ENCODE measurements around the gene FRMPD2. TPM values are rescaled to one million over a fixed set of nuclear protein-coding genes. Genes with fewer than 3 reads are reported as not detected.

The FRMPD2 gene
- total RNA-seq, 1 experiment from 2014 or later, result not detected

DNA sequence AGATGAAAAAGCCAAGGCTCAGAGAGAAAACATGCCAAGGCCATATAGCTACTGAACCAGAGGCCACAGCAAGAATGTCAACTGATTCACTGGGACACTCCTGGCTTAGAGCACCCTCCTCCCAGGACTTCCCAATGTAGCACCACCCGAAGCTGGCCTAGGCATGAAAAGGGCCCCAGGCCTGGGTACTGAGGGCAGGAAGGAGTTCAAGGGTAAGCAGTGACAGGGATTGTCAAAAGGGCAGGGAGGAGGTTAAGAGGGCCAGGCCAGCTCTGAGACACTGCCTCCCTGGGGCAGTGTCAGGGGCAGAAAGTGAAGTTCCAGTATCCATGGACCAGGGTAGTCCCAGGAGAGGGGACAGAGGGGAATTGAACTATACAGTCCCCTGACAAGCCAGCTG is 57.8 kb downstream of the FRMPD2 start:
- H3K36me3 ChIP-seq, result no peaks in the 10 kb centered on the region
- no peak for DNase-seq
- H3K4me1 ChIP-seq, result no peaks in the 10 kb centered on the region
- no peaks in the 10 kb centered on the region for H3K9me3 ChIP-seq (replicated peaks)
- no peaks in the 10 kb centered on the region for H3K27me3 ChIP-seq
- H3K4me3 ChIP-seq, result no peak overlapping the region
- no peak overlapping the region for H3K27ac ChIP-seq

DNA sequence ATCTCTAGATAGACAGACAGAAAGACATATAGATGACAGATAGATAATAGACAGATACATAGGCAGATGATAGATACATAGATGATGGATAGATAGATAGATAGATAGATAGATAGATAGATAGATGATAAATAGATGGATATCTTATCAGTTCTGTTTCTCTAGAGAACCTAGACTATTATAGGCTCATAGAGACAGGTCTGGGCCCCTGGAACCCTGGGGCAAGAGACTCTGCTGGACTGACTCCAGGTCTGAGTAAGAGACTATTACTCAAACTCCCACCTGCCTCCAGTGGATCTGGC is 58.3 kb downstream of the FRMPD2 start:
- Histone ChIP-seq H3K27me3 (no peaks in the 10 kb centered on the region), H3K4me3 (no peak overlapping the region), H3K9me3 (replicated peaks) (no peaks in the 10 kb centered on the region), H3K36me3 (no peaks in the 10 kb centered on the region), H3K27ac (no peak overlapping the region), H3K4me1 (no peaks in the 10 kb centered on the region)
- no peak for DNase-seq

DNA sequence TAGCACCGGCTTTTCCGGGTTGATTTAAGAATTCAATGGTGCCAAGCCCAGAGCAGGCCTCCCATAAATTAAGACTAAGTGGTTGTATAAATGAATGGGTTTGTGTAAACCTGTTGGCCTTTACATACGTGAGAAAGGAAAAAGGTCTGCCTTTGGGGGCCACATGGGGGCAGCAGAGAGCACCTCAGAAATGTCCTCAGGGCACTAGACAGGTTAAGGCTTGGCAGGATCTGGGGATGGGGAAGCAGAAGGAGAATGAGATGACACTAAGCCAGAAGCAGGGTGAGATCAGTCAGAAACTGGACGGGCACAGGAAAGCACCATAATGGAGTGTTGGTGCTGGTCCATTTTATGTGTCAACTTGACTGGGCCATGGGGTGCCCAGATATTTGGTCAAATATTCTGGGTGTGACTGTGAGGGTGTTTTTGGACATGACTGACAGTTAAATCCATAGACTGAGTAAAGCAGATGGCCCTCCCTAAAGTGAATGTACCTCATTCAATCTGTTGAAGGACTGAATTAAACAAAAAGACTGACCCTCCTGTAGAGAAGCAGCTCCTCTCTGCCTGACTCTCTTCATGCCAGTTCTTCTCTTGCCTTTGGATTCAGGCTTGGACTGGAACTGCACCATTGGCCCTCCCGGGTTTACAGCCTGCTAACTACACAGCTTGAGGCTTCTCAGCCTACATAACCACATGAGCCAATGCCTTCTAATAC is 58.9 kb downstream of the FRMPD2 start:
- no peaks in the 10 kb centered on the region for H3K36me3 ChIP-seq
- no peaks in the 10 kb centered on the region for H3K9me3 ChIP-seq (replicated peaks)
- no peaks in the 10 kb centered on the region for H3K4me1 ChIP-seq
- no peak overlapping the region for H3K4me3 ChIP-seq
- no peaks in the 10 kb centered on the region for H3K27me3 ChIP-seq
- no peak overlapping the region for H3K27ac ChIP-seq
- peak; percentile 32 to 69 for DNase-seq

DNA sequence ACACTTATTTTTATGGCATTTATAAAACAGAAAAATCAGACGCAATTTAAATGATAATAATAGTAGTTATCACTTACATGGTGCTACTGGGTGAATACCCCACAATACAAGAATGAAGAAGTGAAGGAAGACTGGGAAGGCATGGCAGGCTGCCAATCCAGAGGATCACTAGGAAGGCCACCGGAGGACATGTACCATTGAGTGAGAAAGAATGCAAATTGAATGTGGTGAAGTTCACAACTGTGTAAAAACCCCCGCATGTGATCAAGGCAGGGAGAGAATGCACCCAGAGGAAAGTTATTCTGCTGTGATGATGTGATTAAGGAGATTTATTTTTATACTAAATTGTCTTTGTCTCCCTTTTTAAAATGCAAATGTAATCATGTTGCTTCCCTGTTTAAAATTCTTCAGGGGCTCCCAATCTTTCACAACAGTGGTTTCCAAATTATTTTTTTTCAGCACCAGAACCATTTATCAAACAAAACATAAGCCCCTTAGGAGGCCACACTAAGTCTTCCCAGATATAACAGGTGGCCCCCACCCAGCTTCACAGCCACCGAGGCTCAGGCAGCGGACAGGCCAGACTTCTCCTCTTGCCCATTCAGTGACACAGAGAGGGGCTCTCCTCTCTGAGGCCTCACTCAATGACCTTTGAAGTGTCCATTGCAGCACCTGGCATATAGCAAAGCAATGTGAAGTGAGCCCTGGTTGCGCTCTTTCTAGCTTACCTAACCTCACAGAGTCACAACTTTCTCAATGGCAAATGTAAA is 59.6 kb downstream of the FRMPD2 start:
- H3K9me3 ChIP-seq (replicated peaks), result no peaks in the 10 kb centered on the region
- no peaks in the 10 kb centered on the region for H3K4me1 ChIP-seq
- no peak for DNase-seq
- no peak overlapping the region for H3K27ac ChIP-seq
- H3K4me3 ChIP-seq, result no peak overlapping the region
- no peaks in the 10 kb centered on the region for H3K36me3 ChIP-seq
- H3K27me3 ChIP-seq, result no peaks in the 10 kb centered on the region

DNA sequence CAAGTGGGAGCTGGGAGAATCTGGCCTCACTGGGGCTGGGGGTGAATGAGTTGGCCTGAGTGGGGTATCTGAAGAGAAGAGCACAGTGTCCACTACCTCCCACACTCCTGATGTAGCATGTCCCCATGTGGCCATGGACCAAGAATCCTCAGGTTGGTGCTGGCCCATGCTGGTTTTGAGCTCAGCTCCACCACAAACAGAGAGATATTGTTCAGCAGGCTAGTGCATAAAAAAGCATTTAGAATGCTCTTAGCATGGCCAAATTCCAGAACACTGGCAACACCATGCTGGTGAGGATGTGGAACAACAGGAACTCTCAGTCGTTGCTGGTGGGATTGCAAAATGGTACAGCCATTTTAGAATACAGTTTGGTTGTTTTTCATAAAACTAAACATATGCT is 61.4 kb downstream of the FRMPD2 start:
- Histone ChIP-seq H3K27me3 (no peaks in the 10 kb centered on the region), H3K36me3 (no peaks in the 10 kb centered on the region), H3K4me3 (no peak overlapping the region), H3K4me1 (no peaks in the 10 kb centered on the region), H3K27ac (no peak overlapping the region), H3K9me3 (replicated peaks) (no peaks in the 10 kb centered on the region)
- DNase-seq, result no peak

DNA sequence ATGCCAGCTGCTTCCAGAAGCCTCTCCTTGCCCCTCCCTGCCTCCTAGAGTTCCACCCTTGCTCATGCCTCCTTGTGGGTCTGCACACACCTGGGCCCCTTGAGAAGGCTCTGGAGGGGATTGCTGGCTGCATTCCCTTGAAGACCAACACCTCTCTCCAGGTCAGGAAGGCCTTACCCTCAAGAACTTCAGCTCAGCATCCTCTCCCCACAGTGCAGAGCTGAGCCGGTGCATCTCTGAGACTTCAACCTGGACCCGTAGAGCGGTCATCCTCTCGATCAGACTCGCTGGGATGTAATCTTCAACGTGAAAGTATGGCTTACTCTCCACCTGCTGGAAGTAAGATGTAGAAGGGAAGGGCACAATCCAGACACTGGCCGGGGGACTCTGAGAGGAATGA is 62.7 kb downstream of the FRMPD2 start:
- DNase-seq, result no peak
- no peak overlapping the region for H3K27ac ChIP-seq
- no peak overlapping the region for H3K4me3 ChIP-seq
- H3K4me1 ChIP-seq, result no peaks in the 10 kb centered on the region
- H3K9me3 ChIP-seq (replicated peaks), result no peaks in the 10 kb centered on the region
- H3K27me3 ChIP-seq, result no peaks in the 10 kb centered on the region
- H3K36me3 ChIP-seq, result no peaks in the 10 kb centered on the region

DNA sequence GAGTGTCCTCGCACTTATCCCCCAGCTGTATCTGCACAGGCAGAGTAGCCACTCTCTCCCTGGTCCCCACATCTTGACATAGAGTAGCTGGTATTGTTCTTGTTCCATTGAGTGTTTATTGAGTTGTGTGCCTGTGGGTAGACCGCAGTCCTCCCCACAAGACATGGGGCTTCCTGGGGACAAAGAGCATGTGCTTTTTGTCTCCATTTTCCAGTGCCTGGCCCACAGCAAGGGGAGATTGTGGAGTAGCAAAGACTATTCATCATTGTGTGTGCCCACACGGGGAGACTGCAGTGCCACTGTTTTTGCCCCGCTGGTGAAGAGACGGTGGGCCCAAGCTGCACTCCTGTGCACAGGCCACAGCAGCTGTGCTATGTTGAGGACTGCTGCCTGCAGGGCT is 63.5 kb downstream of the FRMPD2 start:
- DNase-seq, result no peak
- H3K9me3 ChIP-seq (replicated peaks), result no peaks in the 10 kb centered on the region
- H3K4me3 ChIP-seq, result no peak overlapping the region
- H3K36me3 ChIP-seq, result no peaks in the 10 kb centered on the region
- no peaks in the 10 kb centered on the region for H3K27me3 ChIP-seq
- no peak overlapping the region for H3K27ac ChIP-seq
- no peaks in the 10 kb centered on the region for H3K4me1 ChIP-seq

DNA sequence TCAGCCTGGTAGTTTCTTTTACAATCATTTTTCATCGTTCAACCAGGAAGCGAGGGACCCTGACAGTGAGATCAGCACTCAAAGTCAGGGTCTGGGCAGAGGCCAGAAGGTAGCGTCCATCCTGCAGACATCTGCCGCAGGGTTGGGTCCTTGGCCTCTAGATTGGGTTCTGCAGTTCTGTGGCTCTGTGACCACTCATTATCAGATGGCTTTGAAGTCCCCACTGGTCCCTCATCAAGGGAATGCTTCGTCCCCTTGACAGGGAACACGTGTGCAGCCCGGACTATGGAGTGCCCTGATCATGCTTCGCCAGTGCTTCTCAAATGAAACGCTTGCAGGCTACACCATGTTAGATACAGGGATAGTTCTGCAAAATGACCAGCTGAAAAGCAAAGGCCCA is 64.1 kb downstream of the FRMPD2 start:
- Histone ChIP-seq H3K27ac (no peak overlapping the region), H3K27me3 (no peaks in the 10 kb centered on the region), H3K36me3 (no peaks in the 10 kb centered on the region), H3K4me3 (no peak overlapping the region), H3K4me1 (no peaks in the 10 kb centered on the region), H3K9me3 (replicated peaks) (no peaks in the 10 kb centered on the region)
- DNase-seq, result no peak

DNA sequence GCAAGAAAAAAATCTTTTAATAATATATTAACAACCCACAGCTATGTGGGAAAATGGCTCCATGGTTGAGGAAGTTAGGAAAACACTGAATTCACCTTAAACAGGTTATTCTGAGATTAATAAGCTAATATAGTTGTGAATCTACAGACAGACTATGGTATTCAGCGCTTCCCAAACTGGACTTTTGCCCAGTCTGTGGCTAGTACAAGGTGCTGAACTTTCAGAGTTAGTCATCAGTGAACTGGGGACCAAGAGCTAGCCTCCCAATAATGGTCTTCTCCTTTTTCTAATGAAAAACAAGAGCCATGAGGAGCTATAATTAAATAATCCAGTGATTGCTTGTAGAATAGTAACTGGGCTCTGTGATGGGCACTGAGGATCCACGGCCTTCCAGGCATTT is 65.3 kb downstream of the FRMPD2 start:
- Histone ChIP-seq H3K27me3 (no peaks in the 10 kb centered on the region), H3K4me3 (no peak overlapping the region), H3K27ac (no peak overlapping the region), H3K36me3 (no peaks in the 10 kb centered on the region), H3K4me1 (no peaks in the 10 kb centered on the region), H3K9me3 (replicated peaks) (no peaks in the 10 kb centered on the region)
- DNase-seq, result no peak

DNA sequence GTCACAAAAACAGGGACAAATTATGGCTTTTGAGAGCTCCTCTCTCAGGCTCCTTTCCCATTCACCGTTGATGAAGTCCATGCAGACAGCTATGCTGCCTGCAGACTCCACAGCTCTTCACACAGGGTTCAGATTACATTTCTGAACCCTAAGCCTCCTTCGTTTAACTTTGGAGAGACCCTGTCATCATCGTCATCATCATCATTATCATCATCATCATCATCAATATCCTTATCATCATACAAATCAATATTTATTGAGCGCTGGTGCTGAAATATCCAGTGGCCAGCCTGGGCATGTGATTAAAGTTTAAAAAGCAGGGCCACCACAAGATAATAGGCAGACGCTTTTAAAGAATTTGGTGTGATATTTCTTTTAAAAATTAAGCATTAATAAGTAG is 66.6 kb downstream of the FRMPD2 start:
- Histone ChIP-seq H3K36me3 (no peaks in the 10 kb centered on the region), H3K4me1 (no peaks in the 10 kb centered on the region), H3K4me3 (no peak overlapping the region), H3K27me3 (no peaks in the 10 kb centered on the region), H3K27ac (no peak overlapping the region), H3K9me3 (replicated peaks) (no peaks in the 10 kb centered on the region)
- DNase-seq, result no peak

DNA sequence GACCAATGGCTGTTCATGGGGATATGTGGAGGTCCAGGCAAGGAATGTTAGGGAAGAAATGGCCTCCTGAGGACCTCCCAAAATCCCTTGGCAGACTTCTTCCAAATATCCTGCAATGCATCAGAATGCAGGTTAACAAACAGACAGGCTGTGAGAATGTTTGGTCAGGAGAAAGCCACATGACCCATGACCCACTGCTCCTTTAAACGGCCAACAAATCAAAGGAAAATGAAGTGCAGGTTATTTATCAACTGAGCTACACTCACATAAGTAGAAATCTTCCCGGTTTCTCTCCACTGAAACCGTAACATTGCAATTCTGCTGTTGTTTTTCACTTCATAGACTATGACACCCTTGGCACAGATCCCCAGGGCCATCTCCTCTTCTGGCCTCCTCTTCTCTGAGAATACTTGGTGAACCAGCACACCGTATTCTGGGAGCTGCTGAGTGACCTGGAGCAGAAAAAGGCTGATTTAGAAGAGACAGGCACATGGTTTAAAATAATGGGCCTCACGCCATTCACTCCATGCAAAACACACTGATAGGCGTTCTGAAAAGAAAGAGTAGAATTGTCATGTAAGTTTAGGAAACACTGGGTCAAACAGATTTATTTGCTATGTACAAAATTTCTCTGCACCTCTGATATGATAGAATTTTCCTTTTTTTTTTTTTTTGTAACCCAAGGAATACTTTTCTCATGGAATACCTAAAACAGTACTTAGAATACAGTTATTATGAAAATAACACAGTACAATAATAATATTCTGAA is 67.8 kb downstream of the FRMPD2 start:
- DNase-seq, result no peak
- Histone ChIP-seq H3K27ac (no peak overlapping the region), H3K27me3 (no peaks in the 10 kb centered on the region), H3K4me3 (no peak overlapping the region), H3K4me1 (no peaks in the 10 kb centered on the region), H3K9me3 (replicated peaks) (no peaks in the 10 kb centered on the region), H3K36me3 (no peaks in the 10 kb centered on the region)

DNA sequence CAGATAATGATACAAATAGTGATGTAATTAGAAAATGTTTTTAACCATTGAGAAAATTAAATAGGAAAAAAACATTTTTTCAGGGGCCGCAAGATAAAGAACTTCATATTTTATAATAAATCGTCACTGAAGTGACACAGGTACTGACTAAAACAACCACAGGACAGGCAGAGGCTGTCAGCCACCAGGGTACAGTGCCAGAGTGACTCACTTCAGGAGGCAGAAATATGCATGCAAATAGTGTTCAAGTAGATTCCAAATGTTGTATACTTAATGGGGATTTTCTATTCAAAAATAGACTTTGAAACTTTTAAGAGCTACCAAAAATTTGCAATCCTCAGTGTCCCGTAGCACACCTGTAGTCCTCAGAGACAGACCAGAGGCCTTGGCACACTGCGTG is 68.6 kb downstream of the FRMPD2 start:
- no peak for DNase-seq
- H3K27ac ChIP-seq, result no peak overlapping the region
- H3K36me3 ChIP-seq, result no peaks in the 10 kb centered on the region
- H3K4me1 ChIP-seq, result no peaks in the 10 kb centered on the region
- no peaks in the 10 kb centered on the region for H3K27me3 ChIP-seq
- no peaks in the 10 kb centered on the region for H3K9me3 ChIP-seq (replicated peaks)
- no peak overlapping the region for H3K4me3 ChIP-seq

DNA sequence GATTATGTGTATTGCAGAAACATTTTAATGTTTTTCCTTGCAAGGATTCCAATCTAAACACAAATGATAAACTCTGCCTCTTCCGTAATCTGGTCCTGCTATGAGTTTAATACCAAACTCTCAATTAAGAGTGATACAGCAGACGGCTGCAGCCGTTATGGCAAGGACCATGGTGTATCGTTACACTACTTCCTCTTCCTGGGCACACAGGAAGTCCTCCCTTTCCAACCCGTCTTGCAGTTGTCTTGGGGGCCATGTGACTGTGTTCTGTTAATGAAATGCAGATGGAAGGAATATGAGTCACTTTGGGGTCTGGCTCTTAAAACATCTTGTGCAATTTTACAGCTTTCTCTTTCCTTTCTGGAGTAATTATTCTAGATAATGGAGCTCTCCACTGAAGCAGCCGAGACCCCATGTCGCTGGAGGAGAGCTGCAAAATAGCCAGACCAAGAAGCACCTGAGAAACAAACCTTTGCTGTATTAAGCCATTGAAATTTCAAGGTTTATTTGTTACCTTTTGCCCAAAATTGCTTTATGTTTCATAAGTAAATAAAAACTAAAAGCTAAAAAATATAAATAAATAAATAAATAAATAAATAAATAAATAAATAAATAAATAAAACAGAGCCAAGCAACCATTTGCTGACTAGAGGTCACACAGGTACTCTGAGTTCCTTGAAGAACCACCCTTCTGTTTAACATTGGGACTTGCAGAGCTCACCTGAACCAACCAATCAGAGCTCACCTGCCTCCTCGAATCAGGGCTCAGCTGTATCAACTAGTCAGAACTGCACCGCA is 74.7 kb downstream of the FRMPD2 start:
- Histone ChIP-seq H3K27ac (no peak overlapping the region), H3K4me3 (no peak overlapping the region), H3K36me3 (no peaks in the 10 kb centered on the region), H3K4me1 (no peaks in the 10 kb centered on the region), H3K27me3 (no peaks in the 10 kb centered on the region), H3K9me3 (replicated peaks) (no peaks in the 10 kb centered on the region)
- DNase-seq, result peak in 1 of 2 experiments; percentile 6

DNA sequence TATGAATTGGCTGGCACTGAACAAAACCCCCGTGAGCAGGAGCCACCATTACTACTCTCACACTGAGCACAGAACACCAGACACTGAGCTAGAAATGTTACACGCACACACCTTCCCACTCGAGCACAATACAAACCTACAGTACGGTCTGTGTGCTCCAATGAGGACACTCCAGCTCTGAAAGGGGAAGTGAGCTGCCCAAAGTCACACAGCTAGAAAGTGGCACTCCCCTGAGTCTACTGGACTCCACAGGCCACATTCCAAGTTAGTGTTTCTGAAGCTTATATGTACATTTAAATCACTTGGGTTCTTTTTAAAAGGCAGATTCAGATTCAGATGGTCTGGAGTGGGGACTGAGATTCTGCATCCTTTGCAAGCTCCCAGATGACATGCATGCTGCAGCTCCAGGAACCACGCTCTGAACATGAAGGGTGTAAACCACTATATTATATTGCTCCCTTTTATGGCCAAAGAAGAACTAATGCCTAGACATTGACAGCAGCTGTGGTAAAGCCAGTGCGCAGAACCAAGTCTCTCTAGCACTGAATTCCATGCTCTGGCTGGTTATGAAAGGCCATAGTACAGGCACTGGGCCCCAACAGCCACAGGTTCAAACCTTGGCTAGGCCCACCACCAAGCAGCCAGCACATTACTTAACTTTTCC is 77.1 kb downstream of the FRMPD2 start:
- H3K4me3 ChIP-seq, result no peak overlapping the region

More for the DNA sequence above, 77.1 kb downstream of the FRMPD2 start:
- Histone ChIP-seq H3K9me3 (replicated peaks) (no peaks in the 10 kb centered on the region), H3K36me3 (no peaks in the 10 kb centered on the region), H3K27ac (no peak overlapping the region), H3K27me3 (no peaks in the 10 kb centered on the region), H3K4me1 (no peaks in the 10 kb centered on the region)
- DNase-seq, result no peak

Data from SJCRH30 (cell line).